Glutamatergic neuron (in vitro differentiated cells): ENCODE measurements around the gene NFU1. TPM values are rescaled to one million over a fixed set of nuclear protein-coding genes. Genes with fewer than 3 reads are reported as not detected.

ENCODE experiments used
- DNase-seq: peaks from one replicate; pipeline ENCODE4 v3.0.0; 2022
- H3K27ac Mint-ChIP-seq: one replicate; pipeline ENCODE4 v1.8.0; 2020; ENCODE audit warnings: mild to moderate bottlenecking, mixed read lengths, inconsistent platforms; ENCODE audit not compliant: unreplicated experiment
- H3K27me3 Mint-ChIP-seq: one replicate; pipeline ENCODE4 v1.8.0; 2020; ENCODE audit warnings: mild to moderate bottlenecking, moderate library complexity, mixed read lengths, inconsistent platforms; ENCODE audit not compliant: unreplicated experiment
- H3K36me3 Mint-ChIP-seq: one replicate; pipeline ENCODE4 v1.8.0; 2020; ENCODE audit warnings: mild to moderate bottlenecking, mixed read lengths, inconsistent platforms; ENCODE audit not compliant: unreplicated experiment
- H3K4me1 Mint-ChIP-seq: one replicate; pipeline ENCODE4 v1.8.0; 2020; ENCODE audit warnings: mild to moderate bottlenecking, low read depth, mixed read lengths, inconsistent platforms; ENCODE audit not compliant: unreplicated experiment
- H3K4me3 Mint-ChIP-seq: one replicate; pipeline ENCODE4 v1.8.0; 2020; ENCODE audit warnings: mild to moderate bottlenecking, mixed read lengths, inconsistent platforms; ENCODE audit not compliant: unreplicated experiment
- H3K9me3 Mint-ChIP-seq: one replicate; pipeline ENCODE4 v1.8.0; 2020; ENCODE audit warnings: mild to moderate bottlenecking, moderate library complexity, mixed read lengths, inconsistent platforms; ENCODE audit not compliant: unreplicated experiment
- total RNA-seq: library from RNA; stranded (reverse); fragmentation: NEBNext Ultra II Directional; extraction: Animal tissue kit (Norgen Biotek cat#: 25700); gene quantifications from one replicate; pipeline ENCODE4 v1.2.1, GENCODE V29; 2021; ENCODE audit not compliant: unreplicated experiment
- TF ChIP-seq, protein P1 (sequence below): fragments of 200-600 bp; sonication (generic); IDR thresholded peaks from one replicate; pipeline ENCODE4 v1.5.0; 2021; ENCODE audit not compliant: partially characterized antibody, unreplicated experiment

The NFU1 gene
- total RNA-seq, 1 donor from 2014 or later = 40.0 TPM

DNA sequence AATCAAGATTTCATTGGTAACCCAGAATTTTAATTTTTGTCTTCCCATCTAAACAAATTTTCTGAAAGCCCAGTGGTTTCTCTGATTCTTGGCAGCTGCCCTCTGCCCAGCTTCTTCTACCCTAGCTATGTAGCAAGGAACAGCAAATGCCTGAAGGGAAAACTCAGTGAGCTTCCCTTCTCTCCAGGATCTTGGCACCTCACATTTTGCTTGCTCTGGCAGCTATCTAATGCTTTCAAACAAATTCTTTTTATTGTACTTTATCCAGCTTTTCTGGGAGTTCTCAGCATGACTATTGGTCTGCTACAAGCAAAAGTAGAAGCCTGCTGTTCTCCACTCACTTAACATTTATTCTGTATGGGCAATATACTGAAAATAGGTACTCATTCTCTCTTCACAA, 31.9 kb downstream of the NFU1 start:
- peaks cover 15% of the 10 kb centered on the region for H3K36me3 Mint-ChIP-seq

DNA sequence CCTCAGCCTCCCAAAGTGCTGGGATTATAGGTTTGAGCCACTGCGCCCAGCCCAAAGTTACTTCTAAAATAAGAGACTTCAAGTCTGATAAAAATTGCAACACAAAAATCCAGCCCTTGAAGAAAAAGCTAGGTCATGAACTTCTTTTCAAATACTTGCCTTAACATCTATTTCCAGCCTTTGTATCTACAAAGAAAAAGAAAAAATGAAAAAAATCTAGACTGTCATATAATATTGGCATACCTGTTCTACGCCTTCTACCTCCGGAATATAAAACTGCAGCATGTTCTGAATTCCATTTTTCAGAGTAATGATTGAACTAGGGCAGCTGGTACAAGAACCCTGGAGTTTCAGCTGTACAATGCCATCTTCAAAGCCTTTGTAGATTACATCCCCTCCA, 37.1 kb downstream of the NFU1 start:
- no peak overlapping the region for H3K4me3 Mint-ChIP-seq
- TF ChIP-seq, protein P1, sequence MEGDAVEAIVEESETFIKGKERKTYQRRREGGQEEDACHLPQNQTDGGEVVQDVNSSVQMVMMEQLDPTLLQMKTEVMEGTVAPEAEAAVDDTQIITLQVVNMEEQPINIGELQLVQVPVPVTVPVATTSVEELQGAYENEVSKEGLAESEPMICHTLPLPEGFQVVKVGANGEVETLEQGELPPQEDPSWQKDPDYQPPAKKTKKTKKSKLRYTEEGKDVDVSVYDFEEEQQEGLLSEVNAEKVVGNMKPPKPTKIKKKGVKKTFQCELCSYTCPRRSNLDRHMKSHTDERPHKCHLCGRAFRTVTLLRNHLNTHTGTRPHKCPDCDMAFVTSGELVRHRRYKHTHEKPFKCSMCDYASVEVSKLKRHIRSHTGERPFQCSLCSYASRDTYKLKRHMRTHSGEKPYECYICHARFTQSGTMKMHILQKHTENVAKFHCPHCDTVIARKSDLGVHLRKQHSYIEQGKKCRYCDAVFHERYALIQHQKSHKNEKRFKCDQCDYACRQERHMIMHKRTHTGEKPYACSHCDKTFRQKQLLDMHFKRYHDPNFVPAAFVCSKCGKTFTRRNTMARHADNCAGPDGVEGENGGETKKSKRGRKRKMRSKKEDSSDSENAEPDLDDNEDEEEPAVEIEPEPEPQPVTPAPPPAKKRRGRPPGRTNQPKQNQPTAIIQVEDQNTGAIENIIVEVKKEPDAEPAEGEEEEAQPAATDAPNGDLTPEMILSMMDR = no peak
- no peak for DNase-seq
- H3K27me3 Mint-ChIP-seq = no peaks in the 10 kb centered on the region
- no peaks in the 10 kb centered on the region for H3K4me1 Mint-ChIP-seq
- peaks cover 12% of the 10 kb centered on the region for H3K36me3 Mint-ChIP-seq
- H3K27ac Mint-ChIP-seq = no peak overlapping the region
- peaks cover 4% of the 10 kb centered on the region for H3K9me3 Mint-ChIP-seq

More for the DNA sequence above, 31.9 kb downstream of the NFU1 start:
- no peak for DNase-seq
- Mint-ChIP-seq H3K27ac (no peak overlapping the region), H3K27me3 (no peaks in the 10 kb centered on the region), H3K9me3 (peaks cover 4% of the 10 kb centered on the region), H3K4me3 (no peak overlapping the region), H3K4me1 (no peaks in the 10 kb centered on the region)
- TF ChIP-seq, protein P1 = no peak

DNA sequence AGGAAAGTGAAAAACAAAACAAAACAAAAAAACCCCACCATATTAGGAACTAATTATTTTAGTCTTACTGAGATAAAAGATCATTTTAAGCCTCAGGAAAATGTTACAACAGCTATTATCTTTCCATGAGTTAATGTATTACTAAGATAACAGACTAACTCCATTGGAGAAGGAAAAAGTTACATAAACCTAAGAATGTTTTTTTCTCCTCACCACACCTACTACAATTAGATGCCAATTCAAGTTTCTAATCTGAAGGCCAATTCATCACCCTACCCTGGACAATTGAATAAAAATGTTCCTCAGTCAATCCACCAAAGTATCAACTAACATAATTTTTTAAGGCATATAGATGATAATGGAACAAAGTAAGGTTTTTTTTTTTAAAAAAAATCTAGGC, 40.0 kb downstream of the NFU1 start:
- Mint-ChIP-seq H3K36me3 (peaks cover 7% of the 10 kb centered on the region), H3K4me1 (no peaks in the 10 kb centered on the region), H3K27me3 (no peaks in the 10 kb centered on the region), H3K9me3 (no peaks in the 10 kb centered on the region), H3K4me3 (no peak overlapping the region), H3K27ac (no peak overlapping the region)
- TF ChIP-seq, protein P1 = no peak
- DNase-seq = no peak

DNA sequence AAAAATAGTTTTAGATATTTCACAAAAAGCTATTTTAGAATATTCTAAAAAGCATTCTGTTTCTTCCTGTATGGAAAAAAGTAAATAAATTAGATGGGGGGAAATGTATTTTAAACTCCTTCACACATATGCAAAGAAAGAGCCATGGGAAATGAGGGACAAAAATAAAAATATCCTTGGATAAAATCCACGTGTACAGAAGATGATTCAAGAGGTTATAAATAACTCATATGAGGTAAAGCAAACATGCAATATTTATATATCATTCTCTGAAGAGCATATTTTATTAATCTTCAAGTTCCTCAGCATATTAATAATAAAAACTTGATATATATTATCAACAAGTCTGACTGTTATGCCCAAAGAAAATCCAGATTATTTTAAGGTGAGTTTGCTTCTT, 41.4 kb downstream of the NFU1 start:
- no peak overlapping the region for H3K27ac Mint-ChIP-seq
- H3K4me3 Mint-ChIP-seq = no peak overlapping the region
- no peak for DNase-seq
- peaks cover 7% of the 10 kb centered on the region for H3K36me3 Mint-ChIP-seq
- no peaks in the 10 kb centered on the region for H3K27me3 Mint-ChIP-seq
- TF ChIP-seq, protein P1 = no peak
- no peaks in the 10 kb centered on the region for H3K4me1 Mint-ChIP-seq
- H3K9me3 Mint-ChIP-seq = no peaks in the 10 kb centered on the region

DNA sequence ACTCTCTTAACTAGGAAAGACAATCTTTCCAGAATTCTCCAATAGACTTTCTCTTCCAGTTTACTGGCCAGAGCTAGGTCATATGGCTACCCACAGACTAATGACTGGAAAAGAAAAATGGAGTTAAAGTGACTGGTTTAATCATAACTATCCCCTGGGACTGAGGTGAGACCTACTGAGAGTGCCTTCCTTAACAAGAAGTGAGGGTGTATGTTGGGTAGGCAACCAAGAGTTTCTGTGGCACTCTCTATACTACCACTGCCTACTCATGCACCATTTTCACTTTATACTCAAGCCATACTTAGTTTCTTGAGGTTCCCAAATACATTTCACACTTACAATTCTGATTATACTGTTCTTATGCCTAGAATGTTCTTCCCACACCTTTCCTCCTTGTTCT, 43.3 kb downstream of the NFU1 start:
- Mint-ChIP-seq H3K4me1 (no peaks in the 10 kb centered on the region), H3K4me3 (no peak overlapping the region), H3K27ac (no peak overlapping the region), H3K27me3 (no peaks in the 10 kb centered on the region), H3K36me3 (peaks cover 7% of the 10 kb centered on the region), H3K9me3 (no peaks in the 10 kb centered on the region)
- TF ChIP-seq, protein P1 = no peak
- no peak for DNase-seq
